ENCODE data around the gene PTPN4.

The PTPN4 gene

DNA sequence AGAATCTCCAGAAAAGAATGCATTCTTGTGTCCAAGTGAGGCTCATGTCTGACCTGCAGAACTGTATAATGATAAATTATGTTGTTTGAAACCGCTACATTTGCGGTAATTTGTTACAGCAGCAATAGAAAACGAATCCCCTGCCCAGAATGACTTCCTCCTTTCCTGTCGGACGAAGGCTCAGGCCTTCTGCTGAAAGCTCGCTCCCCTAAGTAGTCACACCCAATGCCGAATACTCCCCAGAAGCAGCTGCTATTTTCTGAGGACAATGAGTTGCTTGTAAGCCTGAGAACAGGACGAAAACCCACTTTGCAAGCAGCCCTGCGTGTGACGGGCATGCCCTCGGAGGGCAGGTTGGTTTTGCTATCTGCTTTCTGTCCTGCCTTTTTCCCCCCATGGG is 27.7 kb upstream of the PTPN4 start:
- no peak for DNase-seq (ENCODE audit: low read depth in 2 of 2, low spot score in 1 of 2)

DNA sequence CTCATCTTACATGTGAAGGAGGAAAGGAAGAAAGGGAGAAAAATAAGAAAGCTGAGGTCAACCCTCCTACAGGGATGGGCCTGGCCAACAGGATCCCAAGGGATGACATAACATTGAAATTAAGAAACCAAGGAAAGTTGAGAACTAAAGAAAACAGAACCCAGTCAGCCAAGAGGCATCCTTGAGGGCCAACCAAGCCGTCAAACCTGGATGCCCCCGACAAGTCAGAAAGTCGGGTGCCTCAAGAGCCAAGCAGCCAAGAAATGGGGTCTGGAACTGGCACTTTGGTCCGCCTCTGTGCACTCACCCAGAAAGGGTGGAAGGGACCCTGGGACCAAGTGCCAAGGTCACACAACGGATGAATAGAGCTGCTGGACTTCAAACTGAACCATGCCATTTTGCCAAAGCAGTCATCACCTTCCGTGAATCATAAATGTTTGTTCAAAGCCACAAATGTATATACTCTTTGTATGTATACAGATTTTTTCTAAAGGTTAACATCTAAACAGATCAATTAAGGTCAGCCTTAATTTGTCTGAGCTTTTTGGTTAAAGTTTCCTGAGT is 27.0 kb upstream of the PTPN4 start:
- no peak for DNase-seq (ENCODE audit: low read depth in 2 of 2, low spot score in 1 of 2)

DNA sequence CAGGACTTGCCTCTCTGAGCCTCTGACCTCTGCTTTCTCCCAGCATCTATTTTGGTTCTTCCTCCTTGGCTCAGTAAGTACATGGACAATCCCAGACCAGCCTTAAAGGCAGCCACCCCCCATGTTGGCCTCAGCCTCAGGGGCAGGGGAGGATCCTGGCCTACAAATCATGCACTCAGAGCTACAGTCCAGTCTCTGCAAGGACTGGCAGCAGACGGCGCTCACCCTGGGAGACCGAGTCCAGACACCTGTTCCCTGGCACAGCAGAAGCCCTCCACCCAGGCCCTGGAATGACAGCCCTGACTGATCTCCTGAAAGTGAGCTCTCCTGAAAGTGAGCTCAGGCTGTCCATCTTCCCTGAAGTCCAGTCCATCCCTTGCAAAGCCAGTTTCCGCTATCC is 25.7 kb upstream of the PTPN4 start:
- no peak for DNase-seq (ENCODE audit: low read depth in 2 of 2, low spot score in 1 of 2)

DNA sequence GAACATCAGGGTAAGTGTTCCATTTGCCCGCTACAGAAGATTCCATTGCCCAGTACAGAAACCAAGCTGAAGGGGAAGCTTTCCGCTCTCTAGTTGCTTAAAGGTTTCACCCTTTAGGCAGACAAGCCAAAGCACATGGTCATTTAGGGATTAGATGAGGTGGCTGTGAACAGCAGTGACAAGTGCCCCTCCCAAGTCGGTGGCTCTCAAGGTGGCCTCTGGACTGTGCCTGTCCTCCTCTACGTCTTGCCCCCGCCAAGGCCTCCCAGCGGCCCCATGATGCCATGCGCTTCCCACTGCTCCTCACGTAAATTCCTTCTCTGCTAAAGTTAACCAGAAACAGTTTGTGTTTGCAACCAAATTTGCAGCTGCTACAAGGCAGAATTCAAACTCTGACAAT is 24.2 kb upstream of the PTPN4 start:
- no peak for DNase-seq (ENCODE audit: low read depth in 2 of 2, low spot score in 1 of 2)

DNA sequence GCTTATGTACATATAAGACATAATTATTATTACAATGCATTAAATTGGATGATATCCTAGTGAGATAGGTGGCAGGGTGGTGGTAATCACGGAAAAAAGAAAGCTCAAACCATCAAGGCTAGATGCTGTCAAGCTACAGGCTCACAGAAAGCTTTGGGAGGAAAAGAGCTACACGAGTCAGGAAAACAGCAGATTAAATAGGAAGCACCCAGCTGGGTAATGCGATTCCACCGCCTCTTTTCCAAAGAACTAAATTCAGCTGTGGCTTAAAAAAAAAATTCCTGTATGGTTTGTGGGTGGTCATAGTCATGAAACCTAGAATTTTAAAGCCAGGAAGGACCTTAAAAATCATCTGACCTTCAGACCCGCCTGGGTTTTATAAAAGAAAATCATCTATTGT is 23.7 kb upstream of the PTPN4 start:
- no peak for DNase-seq (ENCODE audit: low read depth in 2 of 2, low spot score in 1 of 2)

DNA sequence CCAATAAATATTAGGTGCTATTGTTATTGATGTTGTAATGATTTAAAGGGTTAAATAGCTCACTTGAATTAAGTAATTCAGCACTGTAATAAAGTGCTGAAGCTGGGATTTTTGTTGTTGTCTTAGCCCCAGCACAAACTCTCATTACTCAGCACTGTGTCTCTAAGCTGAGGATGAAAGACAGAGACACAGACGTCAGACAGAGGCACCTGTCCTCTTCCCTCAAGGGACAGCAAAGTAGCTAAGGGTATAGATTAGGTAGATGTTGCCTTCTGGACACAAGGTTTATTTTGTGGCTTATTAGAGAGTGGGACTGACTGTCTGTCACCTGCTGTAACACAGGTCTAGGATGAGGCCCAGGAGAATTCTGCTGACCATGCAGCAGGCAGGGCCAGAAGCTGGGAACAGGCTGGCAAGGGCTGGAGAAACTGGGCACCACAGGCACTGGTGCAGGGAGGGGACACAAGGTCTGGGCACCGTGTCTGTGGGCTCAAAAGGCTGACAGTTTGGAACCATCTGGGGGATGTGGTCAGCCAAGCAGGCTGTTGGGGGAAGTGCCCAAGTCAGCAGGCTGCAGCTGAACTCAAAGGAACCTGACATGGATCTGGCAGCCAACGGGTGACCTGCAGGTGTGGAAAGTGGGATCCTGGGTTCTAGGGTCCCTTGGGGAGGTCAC is 20.0 kb upstream of the PTPN4 start:
- DNase-seq (ENCODE audit: low read depth in 2 of 2, low spot score in 1 of 2): no peak

DNA sequence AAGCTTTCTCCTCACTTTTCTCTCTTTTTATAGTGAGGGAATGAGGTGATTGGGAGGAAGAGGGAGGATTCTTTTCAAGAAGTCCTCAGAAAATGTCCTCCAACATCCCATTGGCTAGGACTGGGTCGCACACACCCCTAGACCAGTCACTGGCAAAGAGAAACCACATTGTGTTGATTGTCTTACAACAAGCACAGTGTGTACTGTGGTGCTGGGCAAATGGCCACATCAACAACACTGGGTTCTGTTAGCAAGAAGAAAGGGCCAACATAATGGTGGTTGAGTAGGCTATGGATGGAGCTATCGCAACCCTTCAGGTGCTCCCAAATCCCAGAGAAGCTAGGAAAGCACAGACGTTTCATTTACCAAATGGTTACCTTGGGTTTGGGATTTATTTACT is 18.7 kb upstream of the PTPN4 start:
- DNase-seq (ENCODE audit: low read depth in 2 of 2, low spot score in 1 of 2): no peak

DNA sequence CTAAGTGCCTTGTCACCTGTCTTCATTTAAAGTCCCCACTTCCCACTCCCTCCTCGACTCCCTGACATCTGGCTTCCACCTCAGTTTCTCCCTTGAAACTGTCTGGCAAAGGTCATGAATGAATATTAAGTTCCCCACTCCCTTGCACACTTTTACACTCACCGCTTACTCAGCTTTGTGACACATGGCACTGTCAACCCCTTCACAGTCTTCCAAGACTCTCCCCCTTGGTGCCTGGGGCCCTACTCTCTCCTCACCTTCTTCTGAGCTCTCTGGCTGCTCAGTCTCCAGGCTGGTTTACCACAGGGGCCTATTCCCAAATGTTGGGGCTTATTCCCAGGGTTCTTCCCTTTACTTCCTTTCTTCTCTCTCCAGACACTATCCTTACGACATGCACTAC is 17.9 kb upstream of the PTPN4 start:
- no peak for DNase-seq (ENCODE audit: low read depth in 2 of 2, low spot score in 1 of 2)

DNA sequence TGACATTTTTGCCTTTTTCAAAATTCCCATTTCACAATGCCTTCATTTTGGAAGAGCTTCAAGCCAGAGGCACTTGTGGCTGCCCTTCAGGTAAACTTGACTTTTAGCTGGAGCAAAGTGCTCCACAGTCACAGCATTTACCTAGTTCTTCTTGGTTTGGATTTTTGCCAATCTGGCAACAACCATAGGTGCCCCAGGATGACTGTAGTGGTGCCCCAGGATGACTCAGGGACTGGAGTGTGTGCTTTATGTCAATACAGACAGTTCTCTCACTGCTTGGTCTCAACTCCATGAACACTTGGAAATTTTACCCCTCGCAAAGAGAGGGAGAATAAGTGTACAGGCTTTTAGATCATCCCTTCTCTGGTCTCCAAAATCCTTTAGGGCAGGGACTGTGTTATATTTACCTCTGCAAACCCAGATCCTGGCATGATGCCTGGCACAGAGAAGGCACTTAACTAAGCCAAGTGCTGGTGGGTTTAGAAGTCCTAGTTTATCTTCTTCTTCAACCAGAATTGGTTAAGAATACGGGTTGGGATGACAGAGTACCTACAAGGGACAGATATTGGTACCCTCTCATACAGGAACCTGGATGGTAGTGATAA is 15.3 kb upstream of the PTPN4 start:
- DNase-seq (ENCODE audit: low read depth in 2 of 2, low spot score in 1 of 2): no peak

DNA sequence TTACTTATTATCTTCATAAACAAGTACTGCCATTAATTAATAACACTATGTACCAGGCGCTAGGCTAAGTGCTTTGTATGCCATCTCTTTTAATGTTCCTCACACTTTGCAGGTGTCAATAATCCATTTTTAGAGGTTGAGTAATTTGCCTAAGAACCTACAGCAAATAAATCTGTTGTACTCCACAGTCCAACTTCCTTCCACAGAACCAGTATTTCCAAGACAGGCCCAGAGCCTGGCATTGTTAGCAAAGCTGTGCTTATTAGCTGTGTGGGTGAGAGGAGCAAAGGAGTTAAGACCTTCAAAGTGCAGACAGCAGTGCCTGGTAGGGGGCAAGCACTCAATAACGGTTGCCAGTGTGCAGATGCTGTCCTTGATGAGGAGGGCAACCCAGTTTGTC is 14.2 kb upstream of the PTPN4 start:
- DNase-seq (ENCODE audit: low read depth in 2 of 2, low spot score in 1 of 2): no peak

DNA sequence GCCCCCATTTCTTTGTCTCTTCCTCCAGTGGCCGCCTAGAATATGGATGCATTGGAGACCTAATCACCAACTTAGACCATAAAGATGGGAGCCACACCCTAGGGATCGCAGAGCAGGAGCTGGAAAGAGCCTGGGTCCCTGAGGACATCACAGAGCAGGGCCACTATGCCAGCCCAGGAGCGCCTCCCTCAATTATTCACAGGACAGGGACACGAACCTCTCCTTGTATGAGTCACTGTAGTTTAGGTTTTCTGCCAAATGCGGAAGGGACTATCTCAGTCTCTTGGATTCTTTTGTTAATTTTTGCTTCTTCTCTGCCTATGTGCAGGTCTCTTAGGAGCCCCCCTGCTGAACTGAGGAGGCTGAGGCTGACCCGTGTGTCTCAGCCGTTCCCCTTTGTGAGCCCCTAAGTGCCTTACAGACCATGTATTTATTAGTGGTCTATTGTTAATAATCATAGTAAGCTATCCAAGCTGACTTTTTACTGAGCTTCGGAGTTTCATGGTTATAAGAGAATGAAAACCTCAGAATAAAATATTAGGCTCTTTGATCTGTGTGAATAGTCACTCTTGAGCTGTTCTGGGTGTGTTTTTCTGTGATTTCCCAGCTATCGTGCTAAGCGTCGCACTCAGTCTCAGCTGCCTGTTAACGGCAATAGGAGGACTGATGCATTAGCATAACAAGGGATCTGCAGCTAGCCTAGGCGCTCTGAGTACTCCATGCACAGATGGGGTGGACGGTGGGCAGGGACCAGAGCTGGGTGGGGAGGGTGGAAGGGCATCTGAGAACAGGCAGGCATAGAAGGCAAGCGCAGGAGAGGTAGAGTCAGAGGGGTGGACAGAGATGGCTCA is 12.7 kb upstream of the PTPN4 start:
- no peak for DNase-seq (ENCODE audit: low read depth in 2 of 2, low spot score in 1 of 2)

DNA sequence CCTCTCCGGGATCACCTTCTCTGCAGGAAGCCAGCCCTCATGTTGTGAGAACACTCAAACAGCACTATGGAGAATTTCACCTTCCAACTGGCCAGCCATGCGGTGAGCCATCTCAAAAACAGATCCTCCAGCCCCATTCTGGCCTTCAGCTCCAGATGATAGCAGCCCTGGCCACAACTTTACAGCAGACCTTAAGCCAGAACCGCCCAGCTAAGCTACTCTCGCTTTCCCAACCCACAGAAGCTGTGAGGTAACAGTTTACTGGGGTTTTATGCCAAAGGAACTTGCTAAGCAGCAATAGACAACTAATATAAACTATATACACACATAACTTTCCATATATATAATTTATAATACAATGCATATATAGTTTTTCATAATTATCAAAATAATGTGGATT is 11.6 kb upstream of the PTPN4 start:
- DNase-seq (ENCODE audit: low read depth in 2 of 2, low spot score in 1 of 2): no peak

DNA sequence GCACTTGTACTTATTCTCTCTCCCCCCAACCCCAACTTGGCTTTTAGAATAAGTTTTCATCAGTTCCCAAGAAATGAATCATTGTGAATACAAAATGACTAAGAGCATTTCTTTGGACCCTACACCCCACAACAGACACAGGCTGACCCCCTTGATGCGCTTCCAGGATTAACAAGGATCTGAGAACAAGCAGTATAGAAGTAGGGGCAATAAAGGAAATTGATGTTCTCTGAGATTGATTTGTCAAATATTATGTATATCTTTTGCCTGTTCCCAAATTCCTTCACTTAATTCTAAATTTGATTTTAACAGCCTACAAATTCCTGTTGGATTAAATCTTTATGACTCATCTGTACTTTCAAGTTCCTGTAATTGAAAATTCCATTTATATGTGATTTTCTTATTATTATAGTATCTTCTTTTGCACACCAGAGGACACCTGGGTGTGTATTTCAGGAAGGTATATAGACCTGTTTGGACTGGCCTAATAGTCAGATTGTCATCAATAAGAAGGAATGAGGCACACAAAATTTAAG is 10.2 kb upstream of the PTPN4 start:
- DNase-seq (ENCODE audit: low read depth in 2 of 2, low spot score in 1 of 2): no peak

DNA sequence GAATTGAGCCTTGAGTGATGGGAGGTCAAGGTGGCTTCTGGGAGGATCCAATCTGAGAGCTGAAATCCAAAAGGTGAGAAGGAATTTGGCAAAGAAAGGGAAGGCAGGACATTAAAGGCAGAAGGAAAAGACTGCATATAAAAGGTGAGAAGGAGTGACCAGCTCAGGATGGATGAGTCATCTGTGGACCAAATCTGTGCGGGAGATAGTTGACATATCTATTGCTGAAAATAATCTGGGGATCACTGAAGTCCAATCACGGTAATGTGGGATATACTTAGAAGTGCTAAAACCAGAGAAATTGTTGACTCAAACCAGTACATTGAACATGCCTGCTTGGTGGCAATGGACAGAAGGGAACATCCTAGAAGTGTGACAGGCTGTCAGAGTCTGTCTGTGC is 8.0 kb upstream of the PTPN4 start:
- DNase-seq (ENCODE audit: low read depth in 2 of 2, low spot score in 1 of 2): no peak

DNA sequence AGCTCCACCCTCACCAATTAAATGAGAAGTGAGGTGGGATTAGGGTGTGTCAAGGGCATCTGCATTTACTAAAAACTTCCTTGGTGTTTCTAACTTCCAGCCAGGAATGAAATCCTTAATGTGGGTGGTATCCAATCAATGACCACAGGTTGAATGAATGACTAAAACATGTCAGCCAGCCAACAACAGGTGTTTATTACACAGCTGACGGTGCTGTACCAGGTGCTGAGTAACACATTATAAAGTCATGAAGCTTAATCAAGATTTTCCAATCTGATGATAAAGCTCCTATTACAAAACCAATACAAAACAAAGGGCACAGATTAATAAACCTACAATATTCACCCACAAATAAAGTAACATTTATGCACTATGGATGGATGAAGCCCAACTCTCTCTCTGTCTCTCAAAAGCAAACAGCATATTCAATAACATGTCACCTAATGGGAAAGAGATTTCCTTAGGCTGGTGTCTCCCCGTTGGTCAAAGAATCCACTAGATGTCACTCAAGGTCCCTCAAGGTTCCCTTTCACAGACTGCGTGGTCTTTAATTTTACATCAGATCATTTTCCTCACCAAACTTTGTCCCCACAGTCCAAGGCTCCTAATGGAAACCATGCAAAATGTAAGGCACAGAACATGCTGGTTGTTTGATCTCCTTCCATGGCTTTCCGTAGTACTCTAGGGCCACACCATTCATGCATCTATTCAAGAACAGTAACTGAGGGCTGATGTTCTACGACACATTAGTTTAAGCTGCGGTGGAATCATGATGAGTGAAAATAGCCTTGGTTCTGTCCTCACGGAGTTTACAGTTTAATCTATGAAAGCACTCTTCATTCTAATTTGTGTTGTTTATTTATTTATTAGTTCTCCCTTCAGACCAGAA is 6.4 kb upstream of the PTPN4 start:
- DNase-seq (ENCODE audit: low read depth in 2 of 2, low spot score in 1 of 2): no peak

DNA sequence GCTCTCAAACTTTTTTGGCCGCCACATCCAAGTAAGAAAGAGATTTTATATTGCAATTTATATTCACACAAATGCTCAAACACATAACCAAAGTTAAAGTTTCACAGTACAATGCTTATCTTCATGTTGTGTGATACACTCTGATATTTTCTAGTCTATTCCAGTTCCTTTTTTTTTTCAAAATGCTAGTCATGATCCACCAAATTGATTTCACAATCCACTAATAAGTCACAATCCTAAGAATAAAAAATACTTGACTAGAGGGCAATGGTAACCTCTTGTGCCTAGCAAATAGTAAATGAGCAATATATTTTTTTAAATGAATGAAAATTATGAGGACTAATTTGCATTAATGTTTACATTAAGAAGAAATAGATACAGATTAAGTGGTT is 5.8 kb upstream of the PTPN4 start:
- DNase-seq (ENCODE audit: low read depth in 2 of 2, low spot score in 1 of 2): no peak

DNA sequence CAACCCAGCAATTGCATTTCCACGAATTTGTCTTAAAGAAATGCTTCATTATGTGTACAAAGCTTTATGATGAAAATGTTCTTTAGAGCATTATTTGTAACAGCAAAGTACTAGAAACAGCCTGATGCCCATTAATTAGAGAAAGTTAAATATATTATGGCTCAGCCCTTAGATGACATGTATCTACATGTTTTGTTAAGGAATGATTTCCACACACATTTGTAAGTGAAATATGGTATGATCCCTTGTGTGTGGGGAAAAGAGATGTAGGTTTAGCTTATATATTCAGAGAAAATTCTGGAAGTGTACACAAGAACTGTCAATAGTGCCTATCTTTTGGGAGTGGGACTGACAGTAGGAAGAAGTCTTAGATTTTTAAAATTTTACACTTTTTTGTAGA is 3.8 kb upstream of the PTPN4 start:
- DNase-seq (ENCODE audit: low read depth in 2 of 2, low spot score in 1 of 2): no peak

DNA sequence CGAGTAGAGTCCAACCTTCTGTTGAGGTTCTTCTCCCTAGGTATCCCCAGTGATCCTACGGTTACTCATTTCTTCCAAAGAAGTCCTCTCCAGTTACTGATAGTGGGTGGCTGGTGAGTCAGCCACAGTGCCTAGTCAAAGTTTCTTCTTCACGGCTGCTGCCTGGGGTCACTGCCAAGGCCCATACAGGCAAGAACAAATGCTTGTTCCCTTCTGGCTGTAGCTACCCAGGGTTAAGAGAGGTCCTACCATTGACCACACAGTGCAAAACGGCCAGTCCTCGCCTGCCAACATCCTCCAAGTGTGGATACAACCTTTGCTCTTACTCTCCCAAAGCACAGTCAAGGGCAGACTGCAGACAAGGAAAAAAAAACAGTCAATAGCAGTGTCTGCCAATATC is 2.9 kb upstream of the PTPN4 start:
- DNase-seq (ENCODE audit: low read depth in 2 of 2, low spot score in 1 of 2): no peak

DNA sequence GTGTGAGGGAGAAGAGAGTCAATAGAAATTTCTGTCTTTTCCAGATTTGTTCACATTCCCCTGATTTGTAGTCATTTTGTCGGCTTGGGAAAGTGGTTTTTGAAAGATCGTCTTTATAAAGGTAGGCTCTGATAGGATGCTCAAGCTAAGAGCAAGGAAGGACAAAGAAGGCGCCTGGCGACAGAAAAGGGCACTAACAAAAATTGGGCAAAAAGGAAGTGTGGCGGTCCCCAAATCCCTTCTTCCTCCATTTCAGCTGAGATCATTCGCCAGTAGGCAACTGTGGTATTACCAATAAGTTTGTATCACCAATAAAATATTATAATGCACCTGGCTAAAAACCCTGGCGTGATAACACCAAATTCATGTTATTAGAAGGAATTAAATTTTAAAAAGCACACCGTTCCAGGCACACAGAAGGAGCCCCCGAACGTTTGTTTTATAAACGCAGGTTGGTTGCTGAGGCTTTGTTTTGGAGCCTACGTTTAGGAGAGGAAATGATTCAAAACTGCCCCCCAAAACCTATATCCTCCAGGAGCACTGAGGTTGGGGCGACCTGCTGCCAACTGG is 756 bp upstream of the PTPN4 start:
- no peak for DNase-seq (ENCODE audit: low read depth in 2 of 2, low spot score in 1 of 2)

DNA sequence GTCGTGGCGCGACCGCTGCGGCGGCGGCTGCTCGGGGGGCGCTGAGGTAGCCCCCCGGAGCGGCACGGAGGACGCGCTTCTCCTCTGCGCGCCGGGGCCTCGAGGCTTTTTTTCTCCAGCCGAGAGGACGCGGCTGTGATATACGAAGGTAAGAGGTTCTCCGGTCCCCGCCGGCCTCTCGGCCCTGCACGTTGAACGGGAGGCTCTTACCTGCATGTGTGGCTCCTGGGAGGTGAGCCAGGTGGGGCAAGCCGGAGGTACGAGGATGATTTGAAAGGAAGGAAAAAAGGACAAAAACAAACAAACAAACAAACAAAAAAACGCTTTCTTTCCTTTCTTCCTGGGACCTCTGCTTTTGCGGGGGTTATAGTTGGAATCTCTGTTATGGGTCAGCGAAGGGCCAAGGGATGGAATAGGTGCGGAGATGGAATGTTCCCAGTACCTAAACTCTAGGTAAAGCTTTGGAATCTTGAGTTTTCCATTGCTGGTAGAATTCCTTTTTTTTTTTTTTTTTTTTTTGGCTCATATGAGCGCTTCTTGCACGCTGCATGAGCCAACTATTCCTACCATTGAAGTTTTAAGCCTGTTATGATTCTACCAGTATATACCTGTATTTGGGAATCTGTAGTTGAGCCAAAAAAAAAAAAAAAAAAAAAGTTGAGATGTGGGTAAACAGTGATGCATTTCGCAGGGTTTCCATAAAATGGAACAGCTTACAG is 674 bp downstream of the PTPN4 start:
- no peak for DNase-seq (ENCODE audit: low read depth in 2 of 2, low spot score in 1 of 2)
